ENCODE results near the gene DUSP9.

The DUSP9 gene

GRCh38 chrX:153622661-153623309 is 24.2 kb upstream of the DUSP9 start:
- no peak for DNase-seq (ENCODE audit: low read depth)

GRCh38 chrX:153623310-153624029 is 23.5 kb upstream of the DUSP9 start:
- no peak for DNase-seq (ENCODE audit: low read depth)

- no peak for DNase-seq (ENCODE audit: low read depth)
Measured at GRCh38 chrX:153624196-153625091, 22.6 kb upstream of the DUSP9 start.

- no peak for DNase-seq (ENCODE audit: low read depth)
Measured at GRCh38 chrX:153625271-153626024, 21.6 kb upstream of the DUSP9 start.

GRCh38 chrX:153626025-153626633 is 20.9 kb upstream of the DUSP9 start:
- no peak for DNase-seq (ENCODE audit: low read depth)

- DNase-seq (ENCODE audit: low read depth), result no peak
Measured at GRCh38 chrX:153626863-153627674, 19.9 kb upstream of the DUSP9 start.

- DNase-seq (ENCODE audit: low read depth), result no peak
Measured at GRCh38 chrX:153627675-153628111, 19.3 kb upstream of the DUSP9 start.

- DNase-seq (ENCODE audit: low read depth), result no peak
Measured at GRCh38 chrX:153628129-153628528, 18.9 kb upstream of the DUSP9 start.

- DNase-seq (ENCODE audit: low read depth), result no peak
Measured at GRCh38 chrX:153628665-153629064, 18.3 kb upstream of the DUSP9 start.

- no peak for DNase-seq (ENCODE audit: low read depth)
Measured at GRCh38 chrX:153631346-153631745, 15.7 kb upstream of the DUSP9 start.

- DNase-seq (ENCODE audit: low read depth), result no peak
Measured at GRCh38 chrX:153631907-153632594, 15.0 kb upstream of the DUSP9 start.

- no peak for DNase-seq (ENCODE audit: low read depth)
Measured at GRCh38 chrX:153632595-153632946, 14.4 kb upstream of the DUSP9 start.

- DNase-seq (ENCODE audit: low read depth), result no peak
Measured at GRCh38 chrX:153633048-153633447, 14.0 kb upstream of the DUSP9 start.

- DNase-seq (ENCODE audit: low read depth), result no peak
Measured at GRCh38 chrX:153633607-153634180, 13.3 kb upstream of the DUSP9 start.

GRCh38 chrX:153634236-153634635 is 12.8 kb upstream of the DUSP9 start:
- no peak for DNase-seq (ENCODE audit: low read depth)

GRCh38 chrX:153634832-153635231 is 12.2 kb upstream of the DUSP9 start:
- DNase-seq (ENCODE audit: low read depth), result no peak

GRCh38 chrX:153635388-153635787 is 11.6 kb upstream of the DUSP9 start:
- no peak for DNase-seq (ENCODE audit: low read depth)

GRCh38 chrX:153635788-153636668 is 11.0 kb upstream of the DUSP9 start:
- DNase-seq (ENCODE audit: low read depth), result no peak

GRCh38 chrX:153636716-153637115 is 10.3 kb upstream of the DUSP9 start:
- no peak for DNase-seq (ENCODE audit: low read depth)

Data from stimulated activated CD8-positive, alpha-beta memory T cell treated with anti-CD3 and anti-CD28 coated beads, Interleukin-15, amount 100 ng/mL, for 1 hour (primary cell).